Gastroesophageal sphincter (tissue), 3 donors: ENCODE data around the gene XYLT1.

Experiments
- EP300 ChIP-seq: sonication (generic); formaldehyde crosslinking; IDR thresholded peaks from one replicate; pipeline ENCODE4 v1.6.1; 2017; ENCODE audit warnings: antibody characterized with exemption, mild to moderate bottlenecking
- POLR2A ChIP-seq, 2 donors: fragments of 450-650 bp; IDR thresholded peaks; one replicate each; pipeline ENCODE4 v1.6.1; 2017; ENCODE audit warnings: antibody characterized with exemption in 2 of 2, mild to moderate bottlenecking in 2 of 2, moderate library complexity in 1 of 2
- POLR2AphosphoS5 ChIP-seq: sonication (generic); formaldehyde crosslinking; IDR thresholded peaks from one replicate; pipeline ENCODE4 v1.6.1; 2017; ENCODE audit warnings: antibody characterized with exemption
- TF ChIP-seq, protein P1 (sequence below), 4 experiments: fragments of 200-600 bp in 2 of 4; fragments of 450-650 bp in 2 of 4; sonication (generic) in 1 of 4; IDR thresholded peaks; one replicate each; pipeline ENCODE4 v1.5.1; 2017 to 2019; ENCODE audit warnings: antibody characterized with exemption in 4 of 4, mild to moderate bottlenecking in 2 of 4, moderate library complexity in 2 of 4

DNA sequence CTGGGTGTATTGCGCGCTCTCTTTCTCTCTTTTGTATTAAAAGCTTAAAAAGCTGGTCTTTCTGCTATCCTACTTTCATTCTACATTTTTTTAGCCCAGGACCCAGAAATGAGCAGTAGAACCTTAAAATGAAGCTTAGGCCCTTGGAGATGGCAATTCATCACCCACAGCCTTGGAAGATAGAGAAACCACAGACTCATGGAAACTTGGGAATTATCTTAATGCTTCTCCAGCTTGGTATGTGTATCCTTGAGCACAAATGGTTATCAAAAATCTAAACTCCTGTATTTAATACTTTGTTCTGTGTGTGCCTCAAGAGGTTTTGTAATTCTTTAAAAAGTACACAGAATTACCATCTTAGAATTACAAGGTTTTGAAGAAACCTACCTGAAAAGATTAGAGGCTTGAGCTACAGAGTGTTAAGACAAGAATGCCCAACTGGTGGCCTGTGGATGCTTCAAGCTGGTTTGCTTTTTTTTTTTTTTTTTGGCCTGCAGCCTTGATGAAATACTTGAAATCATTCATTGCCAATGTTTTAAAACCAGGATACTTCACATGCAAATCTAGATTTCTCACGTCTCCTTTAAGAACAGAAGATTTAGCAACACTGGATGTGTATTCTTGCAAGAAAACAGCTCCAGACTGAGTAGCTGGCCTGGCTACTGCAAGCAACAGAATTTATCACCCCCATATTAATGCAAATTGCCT, 105.0 kb downstream of the XYLT1 start:
- TF ChIP-seq POLR2A (IDR thresholded peaks at IDR 0.05) (no peak), POLR2AphosphoS5 (no peak), EP300 (no peak)
- TF ChIP-seq, protein P1, sequence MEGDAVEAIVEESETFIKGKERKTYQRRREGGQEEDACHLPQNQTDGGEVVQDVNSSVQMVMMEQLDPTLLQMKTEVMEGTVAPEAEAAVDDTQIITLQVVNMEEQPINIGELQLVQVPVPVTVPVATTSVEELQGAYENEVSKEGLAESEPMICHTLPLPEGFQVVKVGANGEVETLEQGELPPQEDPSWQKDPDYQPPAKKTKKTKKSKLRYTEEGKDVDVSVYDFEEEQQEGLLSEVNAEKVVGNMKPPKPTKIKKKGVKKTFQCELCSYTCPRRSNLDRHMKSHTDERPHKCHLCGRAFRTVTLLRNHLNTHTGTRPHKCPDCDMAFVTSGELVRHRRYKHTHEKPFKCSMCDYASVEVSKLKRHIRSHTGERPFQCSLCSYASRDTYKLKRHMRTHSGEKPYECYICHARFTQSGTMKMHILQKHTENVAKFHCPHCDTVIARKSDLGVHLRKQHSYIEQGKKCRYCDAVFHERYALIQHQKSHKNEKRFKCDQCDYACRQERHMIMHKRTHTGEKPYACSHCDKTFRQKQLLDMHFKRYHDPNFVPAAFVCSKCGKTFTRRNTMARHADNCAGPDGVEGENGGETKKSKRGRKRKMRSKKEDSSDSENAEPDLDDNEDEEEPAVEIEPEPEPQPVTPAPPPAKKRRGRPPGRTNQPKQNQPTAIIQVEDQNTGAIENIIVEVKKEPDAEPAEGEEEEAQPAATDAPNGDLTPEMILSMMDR (IDR thresholded peaks at IDR 0.05): no peak
